ENCODE data around the gene MIER2.
"Not testable (repeated sequence)": the region's sequence is repeated elsewhere in the genome, so short reads cannot be mapped to it uniquely, and the experiment has no call there.

The MIER2 gene

DNA sequence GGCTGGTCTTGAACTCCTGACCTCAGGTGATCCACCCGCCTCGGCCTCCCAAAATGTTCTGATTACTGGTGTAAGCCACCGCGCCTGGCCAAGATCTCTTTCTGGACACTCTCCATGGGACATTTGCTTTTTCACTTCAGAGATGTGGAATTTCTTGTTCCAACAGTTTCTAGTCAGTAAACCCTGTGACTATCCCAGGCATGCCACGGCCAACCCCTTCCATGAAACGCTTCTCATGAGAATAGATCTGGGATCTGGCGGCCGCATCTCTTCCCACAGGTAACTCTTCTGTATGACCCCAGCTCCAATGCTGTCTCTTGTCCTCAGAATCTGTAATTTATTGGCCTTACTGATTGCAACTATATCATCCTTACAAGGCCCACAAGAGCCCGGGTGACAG lies 69.6 kb downstream of the MIER2 start:
- DNase-seq (ENCODE audit: low read depth in 1 of 2, low spot score in 1 of 2): no peak
- Histone ChIP-seq H3K27me3 (ENCODE audit: insufficient read depth, poor library complexity, severe bottlenecking) (peaks cover 6% of the 10 kb centered on the region), H3K4me3 (replicated peaks; ENCODE audit: insufficient read depth, low read length) (no peak overlapping the region), H3K27ac (replicated peaks) (no peak overlapping the region)
- TF ChIP-seq SPI1 (IDR thresholded peaks at IDR 0.05; ENCODE audit: borderline replicate concordance, low read depth): no peak
- no peak for TF ChIP-seq CTCF (IDR thresholded peaks at IDR 0.05; ENCODE audit: insufficient read depth, low read length)
- TF ChIP-seq, protein P1, sequence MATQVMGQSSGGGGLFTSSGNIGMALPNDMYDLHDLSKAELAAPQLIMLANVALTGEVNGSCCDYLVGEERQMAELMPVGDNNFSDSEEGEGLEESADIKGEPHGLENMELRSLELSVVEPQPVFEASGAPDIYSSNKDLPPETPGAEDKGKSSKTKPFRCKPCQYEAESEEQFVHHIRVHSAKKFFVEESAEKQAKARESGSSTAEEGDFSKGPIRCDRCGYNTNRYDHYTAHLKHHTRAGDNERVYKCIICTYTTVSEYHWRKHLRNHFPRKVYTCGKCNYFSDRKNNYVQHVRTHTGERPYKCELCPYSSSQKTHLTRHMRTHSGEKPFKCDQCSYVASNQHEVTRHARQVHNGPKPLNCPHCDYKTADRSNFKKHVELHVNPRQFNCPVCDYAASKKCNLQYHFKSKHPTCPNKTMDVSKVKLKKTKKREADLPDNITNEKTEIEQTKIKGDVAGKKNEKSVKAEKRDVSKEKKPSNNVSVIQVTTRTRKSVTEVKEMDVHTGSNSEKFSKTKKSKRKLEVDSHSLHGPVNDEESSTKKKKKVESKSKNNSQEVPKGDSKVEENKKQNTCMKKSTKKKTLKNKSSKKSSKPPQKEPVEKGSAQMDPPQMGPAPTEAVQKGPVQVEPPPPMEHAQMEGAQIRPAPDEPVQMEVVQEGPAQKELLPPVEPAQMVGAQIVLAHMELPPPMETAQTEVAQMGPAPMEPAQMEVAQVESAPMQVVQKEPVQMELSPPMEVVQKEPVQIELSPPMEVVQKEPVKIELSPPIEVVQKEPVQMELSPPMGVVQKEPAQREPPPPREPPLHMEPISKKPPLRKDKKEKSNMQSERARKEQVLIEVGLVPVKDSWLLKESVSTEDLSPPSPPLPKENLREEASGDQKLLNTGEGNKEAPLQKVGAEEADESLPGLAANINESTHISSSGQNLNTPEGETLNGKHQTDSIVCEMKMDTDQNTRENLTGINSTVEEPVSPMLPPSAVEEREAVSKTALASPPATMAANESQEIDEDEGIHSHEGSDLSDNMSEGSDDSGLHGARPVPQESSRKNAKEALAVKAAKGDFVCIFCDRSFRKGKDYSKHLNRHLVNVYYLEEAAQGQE (IDR thresholded peaks at IDR 0.05; ENCODE audit: insufficient replicate concordance, low read depth): no peak
- TF ChIP-seq GABPA (IDR thresholded peaks at IDR 0.05; ENCODE audit: low read depth): no peak
- TF ChIP-seq POLR2AphosphoS5 (IDR thresholded peaks at IDR 0.05; ENCODE audit: low read depth): no peak

DNA sequence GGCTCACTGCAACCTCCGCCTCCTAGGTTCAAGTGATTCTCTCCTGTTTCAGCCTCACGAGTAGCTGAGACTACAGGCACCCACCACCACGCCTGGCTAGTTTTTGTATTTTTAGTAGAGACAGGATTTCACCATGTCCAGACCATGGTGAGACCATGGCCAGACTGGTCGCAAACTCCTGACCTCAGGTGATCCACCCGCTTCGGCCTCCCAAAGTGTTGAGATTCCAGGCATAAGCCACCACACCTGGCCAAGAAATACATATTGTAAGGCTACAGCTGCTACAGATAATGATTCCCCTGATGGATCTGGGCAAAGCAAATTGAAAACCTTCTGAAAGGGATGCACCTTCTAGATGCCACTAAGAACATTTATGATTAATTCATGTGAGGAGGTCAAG lies 71.2 kb downstream of the MIER2 start:
- H3K27ac ChIP-seq (replicated peaks): no peak overlapping the region
- TF ChIP-seq SPI1 (IDR thresholded peaks at IDR 0.05; ENCODE audit: borderline replicate concordance, low read depth): no peak
- no peak for TF ChIP-seq GABPA (IDR thresholded peaks at IDR 0.05; ENCODE audit: low read depth)
- TF ChIP-seq, protein P1 (IDR thresholded peaks at IDR 0.05; ENCODE audit: insufficient replicate concordance, low read depth): no peak
- no peak for TF ChIP-seq POLR2AphosphoS5 (IDR thresholded peaks at IDR 0.05; ENCODE audit: low read depth)
- no peak for TF ChIP-seq CTCF (IDR thresholded peaks at IDR 0.05; ENCODE audit: insufficient read depth, low read length)
- no peak overlapping the region for H3K4me3 ChIP-seq (replicated peaks; ENCODE audit: insufficient read depth, low read length)
- DNase-seq (ENCODE audit: low read depth in 1 of 2, low spot score in 1 of 2): no peak
- peaks cover 6% of the 10 kb centered on the region for H3K27me3 ChIP-seq (ENCODE audit: insufficient read depth, poor library complexity, severe bottlenecking)

GRCh38 chr19:271856-272255 lies 72.7 kb downstream of the MIER2 start:
- TF ChIP-seq CTCF (IDR thresholded peaks at IDR 0.05; ENCODE audit: insufficient read depth, low read length): no peak
- no peak for TF ChIP-seq GABPA (IDR thresholded peaks at IDR 0.05; ENCODE audit: low read depth)
- no peak for TF ChIP-seq POLR2AphosphoS5 (IDR thresholded peaks at IDR 0.05; ENCODE audit: low read depth)
- TF ChIP-seq, protein P1 (IDR thresholded peaks at IDR 0.05; ENCODE audit: insufficient replicate concordance, low read depth): no peak
- TF ChIP-seq SPI1 (IDR thresholded peaks at IDR 0.05; ENCODE audit: borderline replicate concordance, low read depth): no peak
- DNase-seq (ENCODE audit: low read depth in 1 of 2, low spot score in 1 of 2): no peak
- H3K27ac ChIP-seq (replicated peaks): no peak overlapping the region
- peaks cover 9% of the 10 kb centered on the region for H3K27me3 ChIP-seq (ENCODE audit: insufficient read depth, poor library complexity, severe bottlenecking)
- H3K4me3 ChIP-seq (replicated peaks; ENCODE audit: insufficient read depth, low read length): no peak overlapping the region

GRCh38 chr19:270766-271318 lies 73.8 kb downstream of the MIER2 start:
- H3K27ac ChIP-seq (replicated peaks); DNase-seq (ENCODE audit: low read depth in 1 of 2, low spot score in 1 of 2); H3K4me3 ChIP-seq (replicated peaks; ENCODE audit: insufficient read depth, low read length): not testable (repeated sequence)
- peaks cover 15% of the 10 kb centered on the region for H3K27me3 ChIP-seq (ENCODE audit: insufficient read depth, poor library complexity, severe bottlenecking)
